HCT116 (cell line): ENCODE results near the gene OPCML. TPM values are rescaled to one million over a fixed set of nuclear protein-coding genes. Genes with fewer than 3 reads are reported as not detected.

Experiments used
- ATAC-seq: fragments of 200-7000 bp; cut with Tn5 transposase; 2 replicates; pipeline ENCODE4 v1.9.1; 2020; ENCODE audit warnings: mild to moderate bottlenecking, moderate library complexity
- BruUV-seq: library from RNA; stranded (reverse); fragments of 400-500 nt; replicated peaks from 2 replicates; lab custom pipeline; 2021; lab: Mats Ljungman, UMichigan
- CTCF ChIA-PET: fragments of 300-600 bp; sonication (Branson Sonifier 250); formaldehyde crosslinking; loops from one replicate; lab custom pipeline; 2021; ENCODE audit warnings: antibody characterized with exemption; lab: Charles Lee
- POLR2A ChIA-PET: fragments of 300-600, 350-600 bp; sonication (Branson Sonifier 250); formaldehyde crosslinking; loops from one replicate; lab custom pipeline; 2021; ENCODE audit warnings: antibody characterized with exemption; lab: Charles Lee
- RAD21 ChIA-PET, 2 experiments: fragments of 300-600 bp; sonication (Branson Sonifier 250); formaldehyde crosslinking; loops; one replicate each; lab custom pipeline; 2023; ENCODE audit warnings: low total read pairs in 2 of 2; ENCODE audit not compliant: uncharacterized antibody in 2 of 2, unreplicated experiment in 2 of 2, low non-redundant PET in 1 of 2; lab: Charles Lee
- DNase-seq: peaks from one replicate; pipeline ENCODE4 v3.0.0-alpha.2; 2010; ENCODE audit warnings: low read depth, low spot score
- H2AFZ ChIP-seq: fragments of 200-600 bp; shearing (Covaris generic), sonication (generic); 2 replicates; pipeline ENCODE4 v1.6.1; 2017; ENCODE audit warnings: low read depth, mixed run types, mixed read lengths, antibody characterized with exemption, low read length; ENCODE audit not compliant: poor library complexity, severe bottlenecking
- H3K27ac ChIP-seq: 2 replicates; pipeline ENCODE4 v1.5.1; 2012; ENCODE audit warnings: low read depth, low read length
- H3K27me3 ChIP-seq: fragments of 200-600 bp; sonication (generic); 2 replicates; pipeline ENCODE4 v1.6.1; 2016; ENCODE audit warnings: mixed run types, low read length, mixed read lengths; ENCODE audit not compliant: insufficient read depth
- H3K36me3 ChIP-seq, 2 experiments: fragments of 200-500 bp in 1 of 2; fragments of 200-600 bp in 1 of 2; sonication (Bioruptor generic) in 1 of 2; sonication (generic) in 1 of 2; 2 replicates each; pipeline versions ENCODE4 v1.5.1 to v1.6.1; 2014 to 2016; ENCODE audit warnings: low read length in 2 of 2, inconsistent platforms in 1 of 2, mixed read lengths in 1 of 2, mixed run types in 1 of 2; ENCODE audit not compliant: insufficient read depth in 2 of 2, control insufficient read depth in 1 of 2
- H3K4me1 ChIP-seq, 2 experiments: fragments of 200-600 bp in 1 of 2; sonication (generic) in 1 of 2; 2 replicates each; pipeline versions ENCODE4 v1.5.1 to v1.6.1; 2012 to 2017; ENCODE audit warnings: low read length in 2 of 2, inconsistent platforms in 1 of 2, mild to moderate bottlenecking in 1 of 2, mixed read lengths in 1 of 2, mixed run types in 1 of 2, moderate library complexity in 1 of 2; ENCODE audit not compliant: insufficient read depth in 2 of 2, control insufficient read depth in 1 of 2
- H3K4me2 ChIP-seq: fragments of 200-600 bp; sonication (generic); 2 replicates; pipeline ENCODE4 v1.6.1; 2017; ENCODE audit warnings: mixed run types, low read length, mixed read lengths
- H3K4me3 ChIP-seq, 2 experiments: fragments of 200-600 bp in 1 of 2; sonication (generic) in 1 of 2; replicated peaks in 1 of 2; 2 replicates each; pipeline ENCODE4 v1.5.1; 2011 to 2016; ENCODE audit warnings: low read length in 2 of 2, control low read depth in 1 of 2, low read depth in 1 of 2, mild to moderate bottlenecking in 1 of 2, mixed read lengths in 1 of 2, mixed run types in 1 of 2
- H3K79me2 ChIP-seq: fragments of 200-600 bp; sonication (generic); 2 replicates; pipeline ENCODE4 v1.6.1; 2017; ENCODE audit warnings: mild to moderate bottlenecking, mixed run types, low read length, moderate library complexity, mixed read lengths; ENCODE audit not compliant: insufficient read depth
- H3K9ac ChIP-seq: fragments of 200-600 bp; sonication (generic); 2 replicates; pipeline ENCODE4 v1.6.1; 2016; ENCODE audit warnings: low read length, mixed read lengths
- H3K9me2 ChIP-seq: fragments of 200-600 bp; sonication (generic), shearing (Covaris generic); 2 replicates; pipeline ENCODE4 v1.6.1; 2017; ENCODE audit warnings: mixed run types, mild to moderate bottlenecking, moderate library complexity; ENCODE audit not compliant: insufficient read depth
- H3K9me3 ChIP-seq, 2 experiments: fragments of 200-500 bp in 1 of 2; fragments of 200-600 bp in 1 of 2; sonication (Bioruptor generic) in 1 of 2; sonication (generic) in 1 of 2; 2 replicates each; pipeline ENCODE4 v1.6.1; 2014 to 2017; ENCODE audit warnings: low read length in 2 of 2, mixed read lengths in 2 of 2, inconsistent platforms in 1 of 2, low read depth in 1 of 2, mild to moderate bottlenecking in 1 of 2, mixed run types in 1 of 2, moderate library complexity in 1 of 2; ENCODE audit not compliant: control insufficient read depth in 1 of 2, insufficient read depth in 1 of 2
- H4K20me1 ChIP-seq: fragments of 200-600 bp; sonication (generic), shearing (Covaris generic); 2 replicates; pipeline ENCODE4 v1.6.1; 2017; ENCODE audit warnings: mixed run types, mild to moderate bottlenecking, moderate library complexity; ENCODE audit not compliant: insufficient read depth
- CBX3 ChIP-seq: IDR thresholded peaks from 2 replicates; pipeline ENCODE4 v1.6.1; 2012; ENCODE audit warnings: low read depth
- CEBPB ChIP-seq: IDR thresholded peaks from 2 replicates; pipeline ENCODE4 v1.6.1; 2012; ENCODE audit warnings: low read depth
- EGR1 ChIP-seq: IDR thresholded peaks from 2 replicates; pipeline ENCODE4 v1.6.1; 2012; ENCODE audit warnings: low read depth
- ELF1 ChIP-seq: IDR thresholded peaks from 2 replicates; pipeline ENCODE4 v1.6.1; 2012; ENCODE audit warnings: low read depth, borderline replicate concordance
- EZH2 ChIP-seq: fragments of 200-600 bp; sonication (generic); IDR thresholded peaks from 2 replicates; pipeline ENCODE4 v1.6.1; 2017; ENCODE audit warnings: antibody characterized with exemption, mixed run types
- EZH2phosphoT487 ChIP-seq: fragments of 200-600 bp; IDR thresholded peaks from 2 replicates; pipeline ENCODE4 v1.6.1; 2018; ENCODE audit warnings: antibody characterized with exemption, borderline replicate concordance
- JUND ChIP-seq: IDR thresholded peaks from 2 replicates; pipeline ENCODE4 v1.6.1; 2012
- POLR2A ChIP-seq: IDR thresholded peaks from 2 replicates; pipeline ENCODE4 v1.7.0; 2011; ENCODE audit warnings: borderline replicate concordance; ENCODE audit not compliant: insufficient read depth, insufficient read length; ENCODE audit errors: extremely low read depth
- POLR2AphosphoS5 ChIP-seq: IDR thresholded peaks from 2 replicates; pipeline ENCODE4 v1.6.1; 2011; ENCODE audit warnings: mild to moderate bottlenecking, low read depth, low read length, moderate library complexity
- RAD21 ChIP-seq: IDR thresholded peaks from 2 replicates; pipeline ENCODE4 v1.6.1; 2012; ENCODE audit warnings: low read depth, mild to moderate bottlenecking
- SIN3A ChIP-seq: IDR thresholded peaks from 2 replicates; pipeline ENCODE4 v1.6.1; 2012; ENCODE audit warnings: low read depth
- SP1 ChIP-seq: IDR thresholded peaks from 2 replicates; pipeline ENCODE4 v1.6.1; 2012; ENCODE audit warnings: low read depth
- SRF ChIP-seq: IDR thresholded peaks from 2 replicates; pipeline ENCODE4 v1.6.1; 2012; ENCODE audit warnings: low read depth
- YY1 ChIP-seq: IDR thresholded peaks from 2 replicates; pipeline ENCODE4 v1.6.1; 2011; ENCODE audit warnings: low read length, low read depth, moderate library complexity, mild to moderate bottlenecking; ENCODE audit not compliant: insufficient replicate concordance; ENCODE audit errors: extremely low read depth
- ZFX ChIP-seq: fragments of 450-650 bp; IDR thresholded peaks from 2 replicates; pipeline ENCODE4 v1.6.1; 2017
- ZNF274 ChIP-seq: fragments of 200-500 bp; sonication (Bioruptor generic); IDR thresholded peaks from 2 replicates; pipeline ENCODE4 v1.6.1; 2014; ENCODE audit warnings: mild to moderate bottlenecking, low read depth, low read length, inconsistent platforms
- intact Hi-C: fragments of 100-400 bp; cut with micrococcal nuclease; formaldehyde crosslinking; loops from 2 replicates; pipeline ENCODE4 v1.10.0; 2022
- total RNA-seq: library from RNA; stranded (reverse); gene quantifications from one replicate; pipeline ENCODE4 v1.2.1, GENCODE V29; 2021; ENCODE audit not compliant: unreplicated experiment
- TF ChIP-seq, protein P1 (sequence below): IDR thresholded peaks from 2 replicates; pipeline ENCODE4 v1.6.1; 2012; ENCODE audit warnings: low read depth
- TF ChIP-seq, protein P2 (sequence below): IDR thresholded peaks from 2 replicates; pipeline ENCODE4 v1.6.1; 2011; ENCODE audit warnings: mild to moderate bottlenecking, low read length, moderate library complexity; ENCODE audit not compliant: insufficient replicate concordance; ENCODE audit errors: extremely low read depth
- TF ChIP-seq, protein P3 (sequence below), 3 experiments: fragments of 200-600 bp in 1 of 3; sonication (generic) in 1 of 3; IDR thresholded peaks in 2 of 3; conservative IDR thresholded peaks in 1 of 3; 2 replicates each; pipeline ENCODE4 v1.5.1; 2012 to 2017; ENCODE audit warnings: low read depth in 2 of 3, low read length in 2 of 3, antibody characterized with exemption in 1 of 3, borderline replicate concordance in 1 of 3, control low read depth in 1 of 3, mild to moderate bottlenecking in 1 of 3, mixed read lengths in 1 of 3, mixed run types in 1 of 3, moderate library complexity in 1 of 3; ENCODE audit not compliant: insufficient read depth in 1 of 3

OPCML gene
- total RNA-seq, 1 experiment from 2014 or later: not detected

DNA sequence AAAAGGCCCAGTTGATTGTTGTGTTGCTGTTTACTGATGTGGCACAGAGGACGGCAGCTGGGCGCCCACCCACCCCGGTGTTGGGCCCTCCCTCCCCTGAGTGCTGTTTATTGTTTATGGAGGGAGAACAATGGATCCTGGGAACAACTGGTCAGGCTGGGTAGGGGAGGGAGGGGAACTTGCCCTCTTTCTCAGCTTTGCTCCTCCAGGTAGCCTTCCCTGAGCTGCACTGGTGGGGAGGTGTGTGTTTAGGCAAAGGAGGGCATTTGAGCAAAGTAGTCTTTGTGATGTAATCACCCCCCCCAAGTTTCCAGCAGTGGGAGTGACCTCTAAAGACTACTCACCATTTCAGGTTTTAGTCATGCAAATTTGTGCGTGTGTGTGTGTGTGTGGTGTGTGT lies 1126.6 kb downstream of the OPCML start:
- RAD21 ChIA-PET: no interaction called here
- no peak overlapping the region for H3K27ac ChIP-seq
- H2AFZ ChIP-seq: no peak overlapping the region
- TF ChIP-seq, protein P1, sequence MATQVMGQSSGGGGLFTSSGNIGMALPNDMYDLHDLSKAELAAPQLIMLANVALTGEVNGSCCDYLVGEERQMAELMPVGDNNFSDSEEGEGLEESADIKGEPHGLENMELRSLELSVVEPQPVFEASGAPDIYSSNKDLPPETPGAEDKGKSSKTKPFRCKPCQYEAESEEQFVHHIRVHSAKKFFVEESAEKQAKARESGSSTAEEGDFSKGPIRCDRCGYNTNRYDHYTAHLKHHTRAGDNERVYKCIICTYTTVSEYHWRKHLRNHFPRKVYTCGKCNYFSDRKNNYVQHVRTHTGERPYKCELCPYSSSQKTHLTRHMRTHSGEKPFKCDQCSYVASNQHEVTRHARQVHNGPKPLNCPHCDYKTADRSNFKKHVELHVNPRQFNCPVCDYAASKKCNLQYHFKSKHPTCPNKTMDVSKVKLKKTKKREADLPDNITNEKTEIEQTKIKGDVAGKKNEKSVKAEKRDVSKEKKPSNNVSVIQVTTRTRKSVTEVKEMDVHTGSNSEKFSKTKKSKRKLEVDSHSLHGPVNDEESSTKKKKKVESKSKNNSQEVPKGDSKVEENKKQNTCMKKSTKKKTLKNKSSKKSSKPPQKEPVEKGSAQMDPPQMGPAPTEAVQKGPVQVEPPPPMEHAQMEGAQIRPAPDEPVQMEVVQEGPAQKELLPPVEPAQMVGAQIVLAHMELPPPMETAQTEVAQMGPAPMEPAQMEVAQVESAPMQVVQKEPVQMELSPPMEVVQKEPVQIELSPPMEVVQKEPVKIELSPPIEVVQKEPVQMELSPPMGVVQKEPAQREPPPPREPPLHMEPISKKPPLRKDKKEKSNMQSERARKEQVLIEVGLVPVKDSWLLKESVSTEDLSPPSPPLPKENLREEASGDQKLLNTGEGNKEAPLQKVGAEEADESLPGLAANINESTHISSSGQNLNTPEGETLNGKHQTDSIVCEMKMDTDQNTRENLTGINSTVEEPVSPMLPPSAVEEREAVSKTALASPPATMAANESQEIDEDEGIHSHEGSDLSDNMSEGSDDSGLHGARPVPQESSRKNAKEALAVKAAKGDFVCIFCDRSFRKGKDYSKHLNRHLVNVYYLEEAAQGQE: no peak
- TF ChIP-seq POLR2A (no peak), ZFX (no peak), CBX3 (no peak), RAD21 (no peak), CEBPB (no peak), EGR1 (no peak), SRF (no peak), EZH2 (no peak), EZH2phosphoT487 (no peak), SIN3A (no peak), JUND (no peak), ZNF274 (no peak), YY1 (no peak), ELF1 (no peak), POLR2AphosphoS5 (no peak), SP1 (no peak)
- TF ChIP-seq, protein P2, sequence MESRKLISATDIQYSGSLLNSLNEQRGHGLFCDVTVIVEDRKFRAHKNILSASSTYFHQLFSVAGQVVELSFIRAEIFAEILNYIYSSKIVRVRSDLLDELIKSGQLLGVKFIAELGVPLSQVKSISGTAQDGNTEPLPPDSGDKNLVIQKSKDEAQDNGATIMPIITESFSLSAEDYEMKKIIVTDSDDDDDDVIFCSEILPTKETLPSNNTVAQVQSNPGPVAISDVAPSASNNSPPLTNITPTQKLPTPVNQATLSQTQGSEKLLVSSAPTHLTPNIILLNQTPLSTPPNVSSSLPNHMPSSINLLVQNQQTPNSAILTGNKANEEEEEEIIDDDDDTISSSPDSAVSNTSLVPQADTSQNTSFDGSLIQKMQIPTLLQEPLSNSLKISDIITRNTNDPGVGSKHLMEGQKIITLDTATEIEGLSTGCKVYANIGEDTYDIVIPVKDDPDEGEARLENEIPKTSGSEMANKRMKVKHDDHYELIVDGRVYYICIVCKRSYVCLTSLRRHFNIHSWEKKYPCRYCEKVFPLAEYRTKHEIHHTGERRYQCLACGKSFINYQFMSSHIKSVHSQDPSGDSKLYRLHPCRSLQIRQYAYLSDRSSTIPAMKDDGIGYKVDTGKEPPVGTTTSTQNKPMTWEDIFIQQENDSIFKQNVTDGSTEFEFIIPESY: no peak
- TF ChIP-seq, protein P3, sequence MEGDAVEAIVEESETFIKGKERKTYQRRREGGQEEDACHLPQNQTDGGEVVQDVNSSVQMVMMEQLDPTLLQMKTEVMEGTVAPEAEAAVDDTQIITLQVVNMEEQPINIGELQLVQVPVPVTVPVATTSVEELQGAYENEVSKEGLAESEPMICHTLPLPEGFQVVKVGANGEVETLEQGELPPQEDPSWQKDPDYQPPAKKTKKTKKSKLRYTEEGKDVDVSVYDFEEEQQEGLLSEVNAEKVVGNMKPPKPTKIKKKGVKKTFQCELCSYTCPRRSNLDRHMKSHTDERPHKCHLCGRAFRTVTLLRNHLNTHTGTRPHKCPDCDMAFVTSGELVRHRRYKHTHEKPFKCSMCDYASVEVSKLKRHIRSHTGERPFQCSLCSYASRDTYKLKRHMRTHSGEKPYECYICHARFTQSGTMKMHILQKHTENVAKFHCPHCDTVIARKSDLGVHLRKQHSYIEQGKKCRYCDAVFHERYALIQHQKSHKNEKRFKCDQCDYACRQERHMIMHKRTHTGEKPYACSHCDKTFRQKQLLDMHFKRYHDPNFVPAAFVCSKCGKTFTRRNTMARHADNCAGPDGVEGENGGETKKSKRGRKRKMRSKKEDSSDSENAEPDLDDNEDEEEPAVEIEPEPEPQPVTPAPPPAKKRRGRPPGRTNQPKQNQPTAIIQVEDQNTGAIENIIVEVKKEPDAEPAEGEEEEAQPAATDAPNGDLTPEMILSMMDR (IDR thresholded peaks at IDR 0.05 in 2 of 3, conservative IDR thresholded peaks at IDR 0.05 in 1 of 3; ENCODE audit: borderline replicate concordance in 1 of 3, insufficient read depth in 1 of 3, low read depth in 2 of 3, low read length in 2 of 3): no peak
- POLR2A ChIA-PET: no interaction called here
- CTCF ChIA-PET: no interaction called here
- H3K27me3 ChIP-seq: no peaks in the 10 kb centered on the region
- no peaks in the 10 kb centered on the region for H3K4me1 ChIP-seq
- no peaks in the 10 kb centered on the region for H3K79me2 ChIP-seq
- no peak overlapping the region for H3K9ac ChIP-seq
- intact Hi-C loops: no loop called here
- no peaks in the 10 kb centered on the region for H3K36me3 ChIP-seq
- no peaks in the 10 kb centered on the region for H4K20me1 ChIP-seq
- H3K9me2 ChIP-seq: no peaks in the 10 kb centered on the region
- peaks cover 6 to 26% of the 10 kb centered on the region in 2 experiments; a peak in 2 of 4 replicates for H3K9me3 ChIP-seq
- no peak overlapping the region for H3K4me2 ChIP-seq
- ATAC-seq (no peak), DNase-seq (no peak)
- H3K4me3 ChIP-seq: no peak overlapping the region
- no TSS peak for BruUV-seq
